Fibroblast of mammary gland (primary cell): ENCODE results near the gene MED12L.

Experiments
- DNase-seq: peaks from one replicate; pipeline ENCODE4 v3.0.0-alpha.2; 2010; ENCODE audit warnings: low read depth
- H3K4me3 ChIP-seq: 2 replicates; pipeline ENCODE4 v1.5.1; 2011; ENCODE audit warnings: low read depth, mild to moderate bottlenecking, low read length, moderate library complexity; ENCODE audit not compliant: control insufficient read depth
- CTCF ChIP-seq: conservative IDR thresholded peaks from 2 replicates; pipeline ENCODE4 v1.5.1; 2011; ENCODE audit warnings: low read depth, low read length, inconsistent platforms; ENCODE audit not compliant: control insufficient read depth, insufficient read depth

MED12L gene

GRCh38 chr3:151421938-151422337 lies 336.5 kb downstream of the MED12L start:
- no peak overlapping the region for H3K4me3 ChIP-seq
- peak; percentile 1 for TF ChIP-seq CTCF
- no peak for DNase-seq

GRCh38 chr3:151423091-151423490 lies 337.6 kb downstream of the MED12L start:
- DNase-seq = no peak
- H3K4me3 ChIP-seq = no peak overlapping the region
- no peak for TF ChIP-seq CTCF

- DNase-seq = no peak
- peak; percentile 38 for TF ChIP-seq CTCF
- H3K4me3 ChIP-seq = no peak overlapping the region
Observed at GRCh38 chr3:151425627-151426340, 340.3 kb downstream of the MED12L start.

GRCh38 chr3:151426341-151426657 lies 340.8 kb downstream of the MED12L start:
- DNase-seq = no peak
- H3K4me3 ChIP-seq = no peak overlapping the region
- TF ChIP-seq CTCF = no peak

- no peak for TF ChIP-seq CTCF
- no peak for DNase-seq
- no peak overlapping the region for H3K4me3 ChIP-seq
Observed at GRCh38 chr3:151428386-151428785, 342.9 kb downstream of the MED12L start.

GRCh38 chr3:151430821-151431484 lies 345.5 kb downstream of the MED12L start:
- TF ChIP-seq CTCF = no peak
- DNase-seq = peak; percentile 71

GRCh38 chr3:151431940-151432339 lies 346.5 kb downstream of the MED12L start:
- DNase-seq = peak; percentile 42
- no peak for TF ChIP-seq CTCF
- no peak overlapping the region for H3K4me3 ChIP-seq

More at GRCh38 chr3:151430821-151431484, 345.5 kb downstream of the MED12L start:
- no peak overlapping the region for H3K4me3 ChIP-seq
